Osteoblast (primary cell): Measurements from ENCODE around the gene GRIK2. TPM values are rescaled to one million over a fixed set of nuclear protein-coding genes. Genes with fewer than 3 reads are reported as not detected.

ENCODE experiments used
- DNase-seq: peaks from one replicate; pipeline ENCODE4 v3.0.0; 2011; ENCODE audit warnings: low spot score, mixed read lengths; ENCODE audit not compliant: insufficient read length; ENCODE audit errors: missing footprints
- H2AFZ ChIP-seq: 2 replicates; pipeline ENCODE4 v1.6.0; 2011; ENCODE audit warnings: mild to moderate bottlenecking, low read length
- H3K27ac ChIP-seq: 2 replicates; pipeline ENCODE4 v1.5.1; 2011; ENCODE audit warnings: mild to moderate bottlenecking, low read depth, low read length, moderate library complexity
- H3K27me3 ChIP-seq: 2 replicates; pipeline ENCODE4 v1.6.0; 2012; ENCODE audit warnings: mild to moderate bottlenecking, control low read depth, inconsistent platforms, low read length, moderate library complexity; ENCODE audit not compliant: insufficient read depth
- H3K36me3 ChIP-seq: 2 replicates; pipeline ENCODE4 v1.5.1; 2011; ENCODE audit warnings: mild to moderate bottlenecking, low read length, control low read depth, moderate library complexity; ENCODE audit not compliant: insufficient read depth
- H3K4me1 ChIP-seq: 2 replicates; pipeline ENCODE4 v1.5.1; 2011; ENCODE audit warnings: mild to moderate bottlenecking, low read length, control low read depth, moderate library complexity; ENCODE audit not compliant: insufficient read depth
- H3K4me2 ChIP-seq: 2 replicates; pipeline ENCODE4 v1.6.0; 2011; ENCODE audit warnings: mild to moderate bottlenecking, low read length; ENCODE audit not compliant: insufficient read depth
- H3K4me3 ChIP-seq: fragments of 200-600 bp; sonication (generic); 3 replicates; pipeline ENCODE4 v1.5.1; 2012; ENCODE audit warnings: mild to moderate bottlenecking, low read length, inconsistent platforms; ENCODE audit not compliant: insufficient read depth
- H3K79me2 ChIP-seq: 2 replicates; pipeline ENCODE4 v1.6.0; 2012; ENCODE audit warnings: mild to moderate bottlenecking, low read length, control low read depth, inconsistent platforms; ENCODE audit not compliant: insufficient read depth
- H3K9me3 ChIP-seq: 2 replicates; pipeline ENCODE4 v1.5.1; 2011; ENCODE audit warnings: low read depth, low read length, control low read depth
- H4K20me1 ChIP-seq: 2 replicates; pipeline ENCODE4 v1.6.0; 2012; ENCODE audit warnings: mild to moderate bottlenecking, low read length, control low read depth; ENCODE audit not compliant: insufficient read depth
- total RNA-seq: library from RNA; depleted of rRNA; stranded (reverse); fragments of >200 nt; gene quantifications from 2 replicates; pipeline ENCODE4 v1.2.3, GENCODE V29; 2012
- TF ChIP-seq, protein P1 (sequence below): IDR thresholded peaks from 2 replicates; pipeline ENCODE4 v1.5.1; 2011; ENCODE audit warnings: mild to moderate bottlenecking, low read depth, low read length, moderate library complexity; ENCODE audit errors: extremely low read depth

Gene GRIK2
- total RNA-seq, 1 donor: 0.72 TPM

GRCh38 chr6:101655109-101655508 is 261.6 kb downstream of the GRIK2 start:
- TF ChIP-seq, protein P1, sequence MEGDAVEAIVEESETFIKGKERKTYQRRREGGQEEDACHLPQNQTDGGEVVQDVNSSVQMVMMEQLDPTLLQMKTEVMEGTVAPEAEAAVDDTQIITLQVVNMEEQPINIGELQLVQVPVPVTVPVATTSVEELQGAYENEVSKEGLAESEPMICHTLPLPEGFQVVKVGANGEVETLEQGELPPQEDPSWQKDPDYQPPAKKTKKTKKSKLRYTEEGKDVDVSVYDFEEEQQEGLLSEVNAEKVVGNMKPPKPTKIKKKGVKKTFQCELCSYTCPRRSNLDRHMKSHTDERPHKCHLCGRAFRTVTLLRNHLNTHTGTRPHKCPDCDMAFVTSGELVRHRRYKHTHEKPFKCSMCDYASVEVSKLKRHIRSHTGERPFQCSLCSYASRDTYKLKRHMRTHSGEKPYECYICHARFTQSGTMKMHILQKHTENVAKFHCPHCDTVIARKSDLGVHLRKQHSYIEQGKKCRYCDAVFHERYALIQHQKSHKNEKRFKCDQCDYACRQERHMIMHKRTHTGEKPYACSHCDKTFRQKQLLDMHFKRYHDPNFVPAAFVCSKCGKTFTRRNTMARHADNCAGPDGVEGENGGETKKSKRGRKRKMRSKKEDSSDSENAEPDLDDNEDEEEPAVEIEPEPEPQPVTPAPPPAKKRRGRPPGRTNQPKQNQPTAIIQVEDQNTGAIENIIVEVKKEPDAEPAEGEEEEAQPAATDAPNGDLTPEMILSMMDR: no peak
- no peak overlapping the region for H3K27ac ChIP-seq
- H3K4me1 ChIP-seq: no peaks in the 10 kb centered on the region
- no peaks in the 10 kb centered on the region for H4K20me1 ChIP-seq
- H3K4me2 ChIP-seq: no peak overlapping the region
- DNase-seq: no peak
- H3K36me3 ChIP-seq: no peaks in the 10 kb centered on the region
- H3K4me3 ChIP-seq: no peak overlapping the region
- no peaks in the 10 kb centered on the region for H3K27me3 ChIP-seq
- no peaks in the 10 kb centered on the region for H3K9me3 ChIP-seq
- H2AFZ ChIP-seq: no peak overlapping the region
- no peaks in the 10 kb centered on the region for H3K79me2 ChIP-seq

GRCh38 chr6:101662111-101662897 is 268.8 kb downstream of the GRIK2 start:
- H4K20me1 ChIP-seq: no peaks in the 10 kb centered on the region
- H3K36me3 ChIP-seq: no peaks in the 10 kb centered on the region
- no peak overlapping the region for H3K4me3 ChIP-seq
- no peak overlapping the region for H3K27ac ChIP-seq
- no peaks in the 10 kb centered on the region for H3K27me3 ChIP-seq
- no peaks in the 10 kb centered on the region for H3K4me1 ChIP-seq
- no peak for DNase-seq
- no peaks in the 10 kb centered on the region for H3K79me2 ChIP-seq
- H3K9me3 ChIP-seq: no peaks in the 10 kb centered on the region
- TF ChIP-seq, protein P1: no peak
- H3K4me2 ChIP-seq: no peak overlapping the region
- no peak overlapping the region for H2AFZ ChIP-seq

DNA sequence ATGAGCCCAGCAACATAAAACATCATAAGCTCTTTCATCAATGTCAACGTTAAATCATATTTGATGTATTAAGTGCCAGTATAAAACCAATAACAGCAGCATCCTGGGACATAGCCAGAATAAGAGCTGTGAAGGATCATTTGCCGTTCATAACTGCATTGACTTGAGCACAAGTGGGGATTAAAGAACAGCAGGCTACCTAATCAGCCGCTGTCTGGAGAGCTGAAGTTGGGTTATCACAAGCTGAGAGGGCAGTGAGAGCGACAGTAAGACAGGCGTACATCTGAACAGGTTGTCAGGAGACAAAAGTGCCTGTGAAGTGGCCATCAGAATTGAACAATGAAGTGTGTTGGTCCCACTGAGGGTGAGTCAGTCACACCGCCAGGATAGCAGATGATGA is 269.6 kb downstream of the GRIK2 start:
- DNase-seq: no peak

GRCh38 chr6:101666256-101666655 is 272.7 kb downstream of the GRIK2 start:
- Histone ChIP-seq H4K20me1 (no peaks in the 10 kb centered on the region), H3K27me3 (no peaks in the 10 kb centered on the region), H3K9me3 (no peaks in the 10 kb centered on the region), H3K4me3 (no peak overlapping the region), H3K27ac (no peak overlapping the region), H2AFZ (no peak overlapping the region), H3K36me3 (no peaks in the 10 kb centered on the region), H3K4me2 (no peak overlapping the region), H3K4me1 (no peaks in the 10 kb centered on the region), H3K79me2 (no peaks in the 10 kb centered on the region)
- TF ChIP-seq, protein P1: no peak
- no peak for DNase-seq

More for the DNA sequence above, 269.6 kb downstream of the GRIK2 start:
- Histone ChIP-seq H4K20me1 (no peaks in the 10 kb centered on the region), H3K79me2 (no peaks in the 10 kb centered on the region), H3K36me3 (no peaks in the 10 kb centered on the region), H3K4me1 (no peaks in the 10 kb centered on the region), H3K9me3 (no peaks in the 10 kb centered on the region), H3K4me3 (no peak overlapping the region), H2AFZ (no peak overlapping the region), H3K4me2 (no peak overlapping the region), H3K27me3 (no peaks in the 10 kb centered on the region), H3K27ac (no peak overlapping the region)
- TF ChIP-seq, protein P1: no peak
